Stimulated activated CD4-positive, alpha-beta T cell treated with anti-CD3 and anti-CD28 coated beads, Interleukin-15, amount 100 ng/mL, for 24 hours (primary cell): ENCODE measurements around the gene SDC1.
"Not testable (repeated sequence)": the region's sequence is repeated elsewhere in the genome, so short reads cannot be mapped to it uniquely, and the experiment has no call there.

ENCODE experiments used
- DNase-seq: peaks from one replicate; pipeline ENCODE4 v3.0.0-alpha.2; 2020

Gene SDC1

GRCh38 chr2:20224716-20225293, at the start of gene SDC1:
TSS of gene SDC1 (minus strand) at chr2:20225130. CDS start at chr2:20224867, 263 bp downstream.
- DNase-seq, result peak; percentile 28

- DNase-seq, result no peak
Measured at GRCh38 chr2:20273042-20273441, 48.1 kb upstream of the SDC1 start.

- DNase-seq, result not testable (repeated sequence)
Measured at GRCh38 chr2:20268317-20268716, 43.4 kb upstream of the SDC1 start.

DNA sequence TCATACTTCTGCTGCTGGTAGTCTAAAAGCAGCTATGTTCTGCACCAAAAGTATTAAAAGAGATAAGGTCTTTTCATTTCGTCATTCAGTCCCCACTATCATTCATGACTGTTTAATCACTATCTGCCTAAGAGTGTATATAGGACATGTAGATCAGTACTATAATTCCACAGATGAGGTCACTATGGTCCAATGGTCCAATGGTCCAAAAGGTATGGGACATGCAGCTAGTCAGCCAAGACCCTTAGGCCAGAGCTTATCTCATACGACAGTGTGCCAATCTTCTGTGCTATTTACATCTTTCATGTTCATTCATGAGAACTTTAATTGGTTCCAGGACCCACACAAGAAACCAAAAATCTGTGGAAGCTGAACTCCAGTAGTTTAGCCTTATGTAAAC, 42.6 kb upstream of the SDC1 start:
- no peak for DNase-seq

GRCh38 chr2:20264629-20265028, 39.7 kb upstream of the SDC1 start:
- DNase-seq, result no peak

- DNase-seq, result no peak
Measured at GRCh38 chr2:20257411-20257810, 32.5 kb upstream of the SDC1 start.

- no peak for DNase-seq
Measured at GRCh38 chr2:20254731-20255130, 29.8 kb upstream of the SDC1 start.

DNA sequence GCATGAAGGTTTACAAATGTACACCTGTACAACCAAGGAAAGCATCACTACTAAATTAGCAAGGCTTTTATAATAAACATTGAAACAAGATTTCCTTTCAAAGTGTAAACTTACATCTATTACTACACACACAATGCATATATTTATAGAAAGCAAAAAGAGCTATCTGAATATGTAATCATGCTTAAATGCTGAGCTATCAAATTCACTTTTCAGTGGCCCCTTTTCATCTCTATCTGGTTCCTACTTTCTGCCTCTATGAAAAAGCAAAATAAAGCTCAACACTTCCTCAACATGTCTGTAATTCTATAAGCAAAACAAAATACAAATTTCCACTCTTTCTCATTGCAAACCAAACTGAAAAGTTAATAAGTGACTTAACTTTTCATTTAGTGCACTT, 25.5 kb upstream of the SDC1 start:
- DNase-seq, result no peak

GRCh38 chr2:20249170-20249569, 24.2 kb upstream of the SDC1 start:
- no peak for DNase-seq

GRCh38 chr2:20247084-20247483, 22.2 kb upstream of the SDC1 start:
- DNase-seq, result no peak

DNA sequence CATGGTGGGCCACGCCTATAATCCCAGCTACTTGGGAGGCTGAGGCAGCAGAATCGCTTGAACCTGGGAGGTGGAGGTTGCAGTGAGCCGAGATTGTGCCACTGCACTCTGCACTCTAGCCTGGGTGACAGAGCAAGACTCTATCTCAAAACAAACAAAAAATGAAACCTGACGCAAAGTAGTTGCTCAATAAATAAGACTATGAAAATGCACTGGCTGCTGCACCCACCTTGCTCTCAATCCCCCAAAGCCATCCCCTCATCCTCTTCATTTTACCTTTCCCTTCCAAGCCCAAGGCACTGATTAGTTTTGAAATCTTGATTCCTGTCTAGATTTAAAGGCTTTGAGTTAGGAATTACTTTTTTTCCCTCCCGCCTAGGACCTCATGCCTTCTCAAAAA, 18.7 kb upstream of the SDC1 start:
- not testable (repeated sequence) for DNase-seq

DNA sequence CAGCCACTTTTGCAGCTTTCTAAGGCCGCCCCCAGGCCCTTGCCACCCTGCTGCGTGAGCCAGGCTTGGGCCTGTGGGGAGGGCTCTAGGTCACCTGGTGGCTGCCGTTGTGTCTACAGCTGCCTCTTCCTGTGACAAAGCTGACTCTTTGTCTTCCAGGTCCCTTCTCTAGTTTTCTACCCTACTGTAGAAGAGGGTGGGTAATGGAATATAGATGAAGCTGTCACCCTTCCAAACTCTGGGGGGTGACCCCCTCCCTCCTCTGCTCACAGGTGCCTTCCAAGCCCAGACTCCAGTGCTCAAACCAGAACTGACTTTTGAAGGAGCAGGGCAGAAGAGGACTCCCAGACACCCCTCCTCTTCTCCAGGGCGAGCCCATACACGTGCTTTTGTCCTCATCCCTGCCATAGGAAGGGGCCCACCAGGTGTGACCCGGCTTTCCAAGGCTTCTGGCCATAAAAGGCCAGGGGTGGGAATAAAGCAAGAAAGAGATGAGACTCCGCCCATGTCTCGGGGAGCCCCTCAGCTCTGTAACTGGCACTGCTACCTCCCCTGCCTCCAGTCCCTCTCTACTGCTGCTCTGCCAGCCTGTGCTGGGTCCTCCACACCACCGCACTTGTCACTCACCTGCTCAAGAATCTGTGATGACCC, 17.9 kb upstream of the SDC1 start:
- DNase-seq, result no peak

DNA sequence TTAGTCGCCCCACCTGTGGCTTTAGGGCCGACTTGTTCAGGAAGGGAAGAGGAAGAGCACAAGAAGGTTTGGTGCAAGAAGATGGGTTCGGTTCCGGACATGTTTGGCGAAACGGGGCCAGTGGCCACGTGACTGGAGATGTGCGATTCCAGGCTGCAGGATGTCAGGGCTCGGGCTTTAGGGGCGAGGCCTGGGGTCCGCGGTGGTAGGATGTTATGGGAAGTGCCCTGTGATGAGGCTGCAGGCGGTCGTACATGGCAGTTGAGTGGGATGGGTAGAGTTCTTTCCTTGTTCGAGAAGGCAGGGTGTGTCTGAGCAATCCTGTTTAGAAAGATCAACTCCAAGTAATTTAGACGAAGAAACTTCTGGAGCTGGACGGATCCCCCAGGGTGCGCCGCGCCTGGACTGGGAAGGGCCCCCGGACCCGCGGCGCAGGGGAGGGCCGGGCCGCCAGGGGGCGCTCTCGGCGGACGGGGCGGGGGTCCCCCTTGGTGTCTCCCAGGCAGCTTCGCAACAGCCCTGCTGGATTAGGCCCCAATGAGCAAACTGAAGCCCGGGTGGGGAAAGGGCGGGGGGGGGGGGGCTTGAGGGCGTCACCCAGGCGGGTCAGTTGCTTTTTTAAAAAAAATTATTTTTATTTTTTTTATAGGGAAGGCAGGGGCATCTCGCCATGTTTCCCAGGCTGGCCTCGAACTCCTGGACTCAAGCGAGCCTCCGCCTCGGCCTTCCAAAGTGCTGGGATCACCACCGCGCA, 17.2 kb upstream of the SDC1 start:
- peak; percentile 46 for DNase-seq

- DNase-seq, result not testable (repeated sequence)
Measured at GRCh38 chr2:20240291-20240690, 15.4 kb upstream of the SDC1 start.

GRCh38 chr2:20236496-20236895, 11.6 kb upstream of the SDC1 start:
- no peak for DNase-seq

GRCh38 chr2:20235655-20236305, 10.8 kb upstream of the SDC1 start:
- no peak for DNase-seq

GRCh38 chr2:20234597-20234996, 9.7 kb upstream of the SDC1 start:
- DNase-seq, result not testable (repeated sequence)

GRCh38 chr2:20232837-20233207, 7.9 kb upstream of the SDC1 start:
- DNase-seq, result no peak

GRCh38 chr2:20231598-20232026, 6.7 kb upstream of the SDC1 start:
- DNase-seq, result no peak

DNA sequence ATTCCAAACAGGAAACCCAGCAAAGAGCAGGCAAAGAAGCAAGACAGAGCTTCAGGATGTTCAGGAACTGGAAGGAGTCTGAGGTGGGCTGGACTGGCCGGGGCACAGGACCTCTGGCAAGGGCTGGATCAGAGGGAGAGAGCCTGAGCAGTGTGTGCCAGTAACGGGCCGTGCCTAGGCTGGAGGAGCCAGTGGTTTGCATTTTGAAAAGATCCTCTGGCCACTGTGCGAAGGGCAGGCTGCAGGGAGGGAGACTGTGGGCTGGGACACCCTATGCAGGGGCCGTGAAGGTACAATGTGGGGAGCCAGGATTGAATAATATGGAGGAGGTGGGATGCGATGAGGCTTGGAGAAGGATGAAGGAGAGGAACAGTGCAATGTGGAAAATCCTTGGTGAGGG, 6.2 kb upstream of the SDC1 start:
- no peak for DNase-seq

GRCh38 chr2:20230114-20230425, 5.1 kb upstream of the SDC1 start:
- DNase-seq, result no peak

DNA sequence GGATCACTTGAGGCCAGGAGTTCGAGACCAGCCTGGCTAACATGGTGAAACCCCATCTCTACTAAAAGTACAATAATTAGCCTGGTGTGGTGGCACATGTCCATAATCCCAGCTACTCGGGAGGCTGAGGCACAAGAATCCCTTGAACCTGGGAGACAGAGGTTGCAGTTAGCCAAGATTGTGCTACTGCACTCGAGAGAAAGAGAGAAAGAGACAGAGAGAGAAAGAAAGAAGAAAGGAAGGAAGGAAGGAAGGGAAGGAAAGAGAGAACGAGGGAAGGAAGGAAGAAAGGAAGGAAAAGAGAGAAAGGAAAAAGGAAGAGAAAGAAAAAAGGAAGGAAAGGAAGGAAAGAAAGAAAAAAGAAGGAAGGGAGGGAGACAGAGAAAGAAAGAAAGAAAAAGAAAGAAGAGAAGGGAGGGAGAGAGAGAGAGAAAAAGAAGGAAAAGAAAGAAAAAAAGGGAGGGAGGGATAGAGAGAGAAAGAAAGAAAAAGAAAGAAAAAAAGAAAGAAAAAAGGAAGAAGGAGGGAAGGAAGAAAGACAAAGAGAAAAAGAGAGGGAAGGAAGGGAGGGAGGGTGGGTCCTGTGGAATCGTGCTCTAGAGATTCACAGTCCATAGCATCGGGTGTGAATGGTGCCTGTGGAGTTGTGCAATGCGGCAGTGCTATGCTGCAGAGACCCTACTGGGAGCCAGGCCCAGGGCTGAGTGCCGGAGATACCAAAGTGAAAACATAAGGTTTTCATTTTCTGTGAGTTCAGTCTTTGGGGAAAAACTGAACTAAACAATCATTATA, 4.6 kb upstream of the SDC1 start:
- no peak for DNase-seq

- no peak for DNase-seq
Measured at GRCh38 chr2:20227894-20228505, 3.1 kb upstream of the SDC1 start.
